Mesothelial cell of epicardium (in vitro differentiated cells): ENCODE measurements around the gene SLC25A23. TPM values are rescaled to one million over a fixed set of nuclear protein-coding genes. Genes with fewer than 3 reads are reported as not detected.

Experiments used
- DNase-seq, 2 experiments: peaks; one replicate each; pipeline ENCODE4 v3.0.0; 2021; ENCODE audit warnings: low spot score in 2 of 2; ENCODE audit not compliant: unreplicated experiment in 2 of 2
- H3K27ac Mint-ChIP-seq: 2 replicates; pipeline ENCODE4 v1.8.0; 2021; ENCODE audit warnings: mixed read lengths
- H3K27me3 Mint-ChIP-seq: 2 replicates; pipeline ENCODE4 v1.8.0; 2021; ENCODE audit warnings: low read depth, mixed read lengths
- H3K36me3 Mint-ChIP-seq: 2 replicates; pipeline ENCODE4 v1.8.0; 2021; ENCODE audit warnings: mixed read lengths
- H3K4me1 Mint-ChIP-seq: 2 replicates; pipeline ENCODE4 v1.8.0; 2021; ENCODE audit warnings: mixed read lengths
- H3K4me3 Mint-ChIP-seq: 2 replicates; pipeline ENCODE4 v1.8.0; 2021; ENCODE audit warnings: mild to moderate bottlenecking, moderate library complexity, mixed read lengths
- H3K9me3 Mint-ChIP-seq: 2 replicates; pipeline ENCODE4 v1.8.0; 2021; ENCODE audit warnings: mixed read lengths
- CTCF ChIP-seq: fragments of 200-600 bp; sonication (generic); IDR thresholded peaks from one replicate; pipeline ENCODE4 v1.5.0; 2021; ENCODE audit warnings: antibody characterized with exemption; ENCODE audit not compliant: unreplicated experiment
- total RNA-seq: library from RNA; stranded (reverse); gene quantifications from 3 replicates; pipeline ENCODE4 v1.2.1, GENCODE V29; 2021

SLC25A23 gene
- total RNA-seq, 1 donor from 2014 or later: 67.5 TPM

GRCh38 chr19:6476896-6477431 lies 17.4 kb upstream of the SLC25A23 start:
- Mint-ChIP-seq H3K9me3 (no peaks in the 10 kb centered on the region), H3K27me3 (peaks cover 51% of the 10 kb centered on the region), H3K4me1 (no peaks in the 10 kb centered on the region), H3K36me3 (no peaks in the 10 kb centered on the region), H3K27ac (no peak overlapping the region), H3K4me3 (peak overlapping the region; percentile 56)
- no peak for TF ChIP-seq CTCF
- no peak for DNase-seq

- peak overlapping the region; percentile 56 for H3K4me3 Mint-ChIP-seq
- DNase-seq: peak; percentile 64 to 78
These were observed 16.7 kb upstream of the SLC25A23 start for GRCh38 chr19:6476155-6476895.

DNA sequence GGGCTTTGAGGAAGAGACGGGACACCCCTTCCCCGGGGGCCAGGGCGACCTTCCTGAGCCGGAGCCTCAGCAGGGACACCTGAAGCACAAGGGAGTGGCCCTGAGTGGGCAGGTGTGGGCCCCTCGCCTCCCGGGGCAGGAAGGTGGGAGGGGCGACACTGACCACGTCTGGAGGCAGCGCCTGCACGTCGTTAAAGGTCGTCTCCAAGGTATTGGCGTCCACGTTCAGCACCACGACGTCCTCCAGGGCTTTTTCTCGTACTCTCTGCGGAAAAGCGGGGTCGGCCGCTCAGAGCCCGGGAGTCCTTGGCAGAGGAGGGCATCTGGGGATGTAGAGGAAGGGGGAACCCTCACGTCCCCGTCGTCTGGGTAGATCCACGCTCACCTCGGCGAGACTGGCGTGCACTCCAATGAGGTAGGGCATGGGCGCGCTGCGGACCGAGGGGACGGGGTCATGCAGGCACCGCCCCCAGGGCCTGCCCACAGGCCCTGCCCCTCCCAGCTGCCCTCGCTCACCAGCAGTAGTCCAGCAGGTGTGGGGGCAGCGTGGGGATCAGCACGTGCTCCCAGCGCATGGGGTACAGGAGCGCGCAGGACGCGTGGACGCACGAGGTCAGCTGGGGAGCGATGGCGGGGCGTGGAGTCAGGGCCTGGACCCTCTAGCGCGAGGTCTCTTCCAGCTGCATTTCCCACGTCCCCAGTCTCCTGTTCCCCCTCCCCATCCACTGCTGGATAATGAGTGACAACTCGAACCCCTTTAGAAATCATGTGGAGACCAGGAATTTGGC lies 15.9 kb upstream of the SLC25A23 start:
- no peak overlapping the region for H3K27ac Mint-ChIP-seq
- TF ChIP-seq CTCF: no peak
- H3K4me1 Mint-ChIP-seq: peaks cover 1% of the 10 kb centered on the region
- no peaks in the 10 kb centered on the region for H3K9me3 Mint-ChIP-seq
- peak overlapping the region; percentile 56 for H3K4me3 Mint-ChIP-seq
- no peak for DNase-seq
- no peaks in the 10 kb centered on the region for H3K36me3 Mint-ChIP-seq
- H3K27me3 Mint-ChIP-seq: peaks cover 42% of the 10 kb centered on the region

More at GRCh38 chr19:6476155-6476895, 16.7 kb upstream of the SLC25A23 start:
- Mint-ChIP-seq H3K4me1 (no peaks in the 10 kb centered on the region), H3K27me3 (peaks cover 50% of the 10 kb centered on the region), H3K27ac (no peak overlapping the region), H3K9me3 (no peaks in the 10 kb centered on the region), H3K36me3 (no peaks in the 10 kb centered on the region)
- no peak for TF ChIP-seq CTCF

DNA sequence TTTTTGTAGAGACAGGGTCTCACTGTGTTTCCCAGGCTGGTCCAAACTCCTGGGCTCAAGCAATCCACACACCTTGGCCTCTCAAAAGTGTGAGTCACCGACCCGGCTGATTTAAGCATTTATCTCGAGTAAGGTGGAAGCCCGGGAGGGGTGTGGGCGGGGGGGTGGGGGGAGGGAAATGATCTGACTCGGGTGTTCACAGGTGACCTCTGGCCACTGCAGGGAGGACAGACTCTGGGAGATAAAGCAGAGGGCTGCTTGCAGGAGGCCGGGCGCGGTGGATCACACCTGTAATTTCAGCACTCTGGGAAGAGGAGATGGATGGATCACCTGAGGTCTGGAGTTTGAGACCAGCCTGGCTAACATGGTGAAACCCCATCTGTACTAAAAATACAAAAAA lies 14.1 kb upstream of the SLC25A23 start:
- DNase-seq: no peak
- Mint-ChIP-seq H3K9me3 (no peaks in the 10 kb centered on the region), H3K36me3 (peaks cover under 1% of the 10 kb centered on the region), H3K4me3 (no peak overlapping the region), H3K4me1 (peaks cover 8% of the 10 kb centered on the region), H3K27me3 (peaks cover 35% of the 10 kb centered on the region), H3K27ac (no peak overlapping the region)
- TF ChIP-seq CTCF: no peak

GRCh38 chr19:6472713-6473112 lies 13.1 kb upstream of the SLC25A23 start:
- H3K27ac Mint-ChIP-seq: no peak overlapping the region
- H3K36me3 Mint-ChIP-seq: peaks cover 5% of the 10 kb centered on the region
- peaks cover 8% of the 10 kb centered on the region for H3K4me1 Mint-ChIP-seq
- no peak overlapping the region for H3K4me3 Mint-ChIP-seq
- no peak for TF ChIP-seq CTCF
- peaks cover 33% of the 10 kb centered on the region for H3K27me3 Mint-ChIP-seq
- DNase-seq: no peak
- no peaks in the 10 kb centered on the region for H3K9me3 Mint-ChIP-seq
